Measurements from ENCODE around the gene SERPINH1. TPM values are rescaled to one million over a fixed set of nuclear protein-coding genes. Genes with fewer than 3 reads are reported as not detected.

SERPINH1 gene
- total RNA-seq, 1 experiment from 2014 or later = 58.8 TPM

GRCh38 chr11:75537740-75538139 is 24.3 kb upstream of the SERPINH1 start:
- TF ChIP-seq CTCF (IDR thresholded peaks at IDR 0.05; ENCODE audit: unreplicated experiment) = no peak
- Mint-ChIP-seq H3K4me1 (ENCODE audit: low read depth, unreplicated experiment) (peaks cover 28% of the 10 kb centered on the region), H3K27ac (ENCODE audit: unreplicated experiment) (peak overlapping the region; percentile 9), H3K9me3 (ENCODE audit: low read depth, unreplicated experiment) (no peaks in the 10 kb centered on the region), H3K27me3 (ENCODE audit: unreplicated experiment) (no peaks in the 10 kb centered on the region), H3K36me3 (ENCODE audit: insufficient read depth, unreplicated experiment) (no peaks in the 10 kb centered on the region), H3K4me3 (ENCODE audit: low read depth, unreplicated experiment) (peak overlapping the region; percentile 7)
- DNase-seq = no peak
- intact Hi-C loops (cut with micrococcal nuclease; ENCODE audit: unreplicated experiment) = no loop called here
- CTCF ChIA-PET = interaction anchor here (1.1 kb wide), 1 partner anchor 168 kb away, joined by 3 read pairs; no protein-coding TSS in a partner anchor
- no TSS peak for BruUV-seq (replicated peaks)

GRCh38 chr11:75538150-75538942 is 23.7 kb upstream of the SERPINH1 start:
- TF ChIP-seq CTCF (IDR thresholded peaks at IDR 0.05; ENCODE audit: unreplicated experiment) = no peak
- H3K27me3 Mint-ChIP-seq (ENCODE audit: unreplicated experiment) = no peaks in the 10 kb centered on the region
- no peak overlapping the region for H3K4me3 Mint-ChIP-seq (ENCODE audit: low read depth, unreplicated experiment)
- no peaks in the 10 kb centered on the region for H3K9me3 Mint-ChIP-seq (ENCODE audit: low read depth, unreplicated experiment)
- DNase-seq = no peak
- no peak overlapping the region for H3K27ac Mint-ChIP-seq (ENCODE audit: unreplicated experiment)
- intact Hi-C loops (cut with micrococcal nuclease; ENCODE audit: unreplicated experiment) = no loop called here
- CTCF ChIA-PET = no interaction called here
- H3K36me3 Mint-ChIP-seq (ENCODE audit: insufficient read depth, unreplicated experiment) = no peaks in the 10 kb centered on the region
- no TSS peak for BruUV-seq (replicated peaks)
- peaks cover 28% of the 10 kb centered on the region for H3K4me1 Mint-ChIP-seq (ENCODE audit: low read depth, unreplicated experiment)

- intact Hi-C loops (cut with micrococcal nuclease; ENCODE audit: unreplicated experiment) = no loop called here
- H3K36me3 Mint-ChIP-seq (ENCODE audit: insufficient read depth, unreplicated experiment) = no peaks in the 10 kb centered on the region
Observed at GRCh38 chr11:75539459-75540334, 22.4 kb upstream of the SERPINH1 start.

More at GRCh38 chr11:75539459-75540334, 22.4 kb upstream of the SERPINH1 start:
- DNase-seq = no peak
- no peaks in the 10 kb centered on the region for H3K9me3 Mint-ChIP-seq (ENCODE audit: low read depth, unreplicated experiment)
- no TSS peak for BruUV-seq (replicated peaks)
- H3K27me3 Mint-ChIP-seq (ENCODE audit: unreplicated experiment) = no peaks in the 10 kb centered on the region
- no peak for TF ChIP-seq CTCF (IDR thresholded peaks at IDR 0.05; ENCODE audit: unreplicated experiment)
- H3K4me3 Mint-ChIP-seq (ENCODE audit: low read depth, unreplicated experiment) = no peak overlapping the region
- H3K27ac Mint-ChIP-seq (ENCODE audit: unreplicated experiment) = no peak overlapping the region
- CTCF ChIA-PET = no interaction called here
- peaks cover 22% of the 10 kb centered on the region for H3K4me1 Mint-ChIP-seq (ENCODE audit: low read depth, unreplicated experiment)

All from Calu3 (cell line).